CD4-positive, alpha-beta T cell treated with Interleukin-17A for 1 hour (primary cell): ENCODE measurements around the gene L1CAM.
"Not testable (repeated sequence)": the region's sequence is repeated elsewhere in the genome, so short reads cannot be mapped to it uniquely, and the experiment has no call there.

ENCODE experiments used
- DNase-seq: peaks from one replicate; pipeline ENCODE4 v3.0.0-alpha.2; 2020

Gene L1CAM

DNA sequence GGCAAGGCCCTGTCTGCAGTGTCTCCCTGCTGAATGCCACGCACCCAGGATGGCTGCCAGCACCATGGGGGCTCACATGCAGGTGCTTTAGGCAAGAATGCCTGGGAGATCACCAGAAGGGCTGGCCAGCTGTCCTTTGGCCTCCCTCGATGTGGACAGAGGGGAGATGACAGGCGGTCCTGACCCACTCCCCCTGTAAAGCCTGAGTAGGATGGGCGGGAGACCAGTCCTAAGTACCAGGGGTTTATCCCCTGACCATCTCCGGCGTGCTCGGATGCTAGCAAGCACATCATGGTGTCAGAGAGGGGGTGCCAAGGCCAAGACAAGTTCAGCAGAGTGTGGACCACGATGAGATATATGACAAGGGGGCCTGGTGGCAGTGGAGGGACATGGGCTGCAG, 60.9 kb downstream of the L1CAM start:
- no peak for DNase-seq

DNA sequence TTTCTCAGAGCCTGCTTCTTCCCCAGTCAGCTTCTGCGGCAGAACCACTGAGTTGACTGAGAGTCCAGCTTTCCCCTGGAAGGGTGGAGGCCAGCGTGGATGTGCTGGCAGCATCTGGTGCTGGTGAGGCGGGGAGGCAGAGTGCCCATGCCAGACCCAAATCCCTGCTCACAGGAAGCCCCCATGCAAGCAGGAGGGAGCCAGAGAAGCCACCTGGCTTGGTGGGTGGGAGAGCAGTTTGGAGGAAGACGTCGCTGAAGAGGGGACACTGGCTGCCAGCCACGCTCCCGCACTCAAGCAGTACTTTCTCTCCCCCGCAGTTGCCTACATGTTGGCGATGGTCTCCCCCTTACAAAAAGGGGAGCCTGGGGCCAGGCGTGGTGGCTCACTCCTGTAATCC, 61.6 kb downstream of the L1CAM start:
- no peak for DNase-seq

DNA sequence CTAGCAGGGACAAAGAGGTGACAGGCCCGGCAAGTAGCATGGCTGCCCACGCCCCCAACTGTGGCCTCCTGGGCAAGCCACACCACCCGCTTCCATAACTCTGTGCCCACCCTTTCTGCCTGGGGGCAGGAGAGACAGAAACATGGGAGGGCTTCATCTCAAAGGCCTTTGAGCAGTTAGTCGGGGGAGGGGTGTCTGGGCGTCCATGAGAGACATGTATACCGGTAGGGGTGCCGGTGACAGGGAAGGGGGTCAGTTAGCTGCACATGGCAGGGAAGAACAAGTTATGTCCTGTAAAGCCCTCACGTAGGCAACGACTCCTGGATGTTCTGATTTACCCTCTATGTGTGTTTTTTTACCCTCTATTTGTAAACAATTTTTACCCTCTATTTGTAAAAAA, 64.9 kb downstream of the L1CAM start:
- DNase-seq, result no peak

DNA sequence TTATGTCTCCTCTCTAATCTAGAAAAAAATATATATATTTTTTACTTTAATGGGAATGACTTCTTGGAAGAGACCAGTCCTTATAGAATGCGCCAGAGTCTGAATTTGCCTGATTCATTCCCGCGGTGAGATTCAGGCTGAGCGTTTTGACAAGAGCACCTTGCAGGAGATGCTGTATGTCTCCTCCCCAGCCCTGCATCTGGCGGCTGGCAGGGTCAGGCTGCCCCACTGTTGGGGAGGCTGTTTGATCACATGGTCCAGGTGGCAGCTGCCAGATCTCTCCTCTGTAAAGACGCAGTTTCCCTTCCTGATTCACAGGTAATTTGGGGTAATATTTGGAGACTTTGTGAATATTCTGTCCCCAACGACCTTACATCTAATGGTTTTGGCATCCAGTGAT, 65.4 kb downstream of the L1CAM start:
- DNase-seq, result no peak

DNA sequence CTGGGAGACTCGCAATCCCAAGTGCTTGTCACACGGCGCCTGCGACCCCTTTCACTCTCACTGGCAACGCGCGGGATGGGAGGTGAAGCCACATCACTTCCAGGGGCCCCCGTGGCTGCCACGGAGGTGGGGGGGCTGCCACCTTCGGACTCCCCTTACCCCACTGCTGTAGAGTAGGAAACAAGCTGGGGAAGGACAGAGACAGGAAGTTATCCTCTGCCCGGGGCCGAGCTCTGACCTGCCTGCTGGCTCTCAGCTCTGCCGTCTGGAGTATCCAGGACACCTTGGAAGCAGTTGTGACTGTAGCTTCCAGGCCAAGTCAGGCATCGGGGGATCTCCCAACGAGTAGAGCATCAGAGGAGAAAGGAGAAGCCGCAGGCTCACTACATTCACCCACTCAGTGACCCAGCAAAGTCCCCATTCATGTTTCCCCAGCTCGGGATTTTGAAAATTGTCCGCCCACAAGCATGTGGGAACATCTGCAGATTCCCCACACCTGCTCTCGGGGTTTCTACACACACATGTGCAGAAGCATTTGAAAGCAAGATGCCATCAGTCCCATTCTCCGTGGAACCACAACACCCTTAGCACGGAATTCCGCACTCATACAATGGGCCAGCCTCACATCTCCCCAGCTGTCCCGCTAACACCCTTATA, 66.5 kb downstream of the L1CAM start:
- no peak for DNase-seq

DNA sequence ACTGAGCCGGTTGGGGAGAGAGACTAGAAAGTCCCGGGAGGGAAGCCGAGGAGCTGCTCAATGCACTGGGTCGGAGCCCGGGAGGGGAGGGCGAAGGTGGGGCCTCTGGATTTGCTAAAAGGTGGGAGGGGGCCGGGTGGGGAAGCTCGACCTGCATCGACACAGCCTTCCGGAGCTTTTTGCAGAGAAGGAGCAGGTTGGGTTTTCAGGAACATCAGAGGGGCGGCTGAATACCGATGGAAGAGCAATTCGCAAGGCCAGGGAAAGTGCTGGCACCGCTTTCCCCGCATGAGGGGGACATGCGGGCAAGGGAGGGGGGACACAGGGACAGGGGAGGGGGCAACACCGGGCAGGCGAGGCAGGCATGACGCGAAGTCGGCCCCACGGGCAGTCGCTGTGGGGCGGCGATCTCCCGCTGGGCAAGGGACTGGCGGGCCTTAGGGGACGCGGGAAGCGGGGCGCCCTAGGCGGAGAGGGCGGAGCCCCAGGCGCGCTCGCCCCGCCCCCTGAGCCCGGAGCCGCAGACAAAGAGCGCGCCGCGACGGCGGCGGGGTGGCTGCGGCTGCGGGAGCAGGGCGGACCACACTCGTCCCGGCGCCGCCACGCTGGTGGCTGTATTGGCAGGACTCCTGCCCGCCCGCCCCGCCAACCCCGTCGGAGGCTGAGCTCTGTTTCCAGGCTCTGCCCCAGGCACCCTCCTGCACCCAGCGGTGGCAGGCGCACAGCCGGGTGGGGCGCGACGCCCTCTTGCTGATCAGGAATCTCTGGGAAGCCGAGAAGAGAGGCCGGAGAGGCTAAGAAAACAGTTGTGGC, 67.2 kb downstream of the L1CAM start:
- peak; percentile 57 for DNase-seq

DNA sequence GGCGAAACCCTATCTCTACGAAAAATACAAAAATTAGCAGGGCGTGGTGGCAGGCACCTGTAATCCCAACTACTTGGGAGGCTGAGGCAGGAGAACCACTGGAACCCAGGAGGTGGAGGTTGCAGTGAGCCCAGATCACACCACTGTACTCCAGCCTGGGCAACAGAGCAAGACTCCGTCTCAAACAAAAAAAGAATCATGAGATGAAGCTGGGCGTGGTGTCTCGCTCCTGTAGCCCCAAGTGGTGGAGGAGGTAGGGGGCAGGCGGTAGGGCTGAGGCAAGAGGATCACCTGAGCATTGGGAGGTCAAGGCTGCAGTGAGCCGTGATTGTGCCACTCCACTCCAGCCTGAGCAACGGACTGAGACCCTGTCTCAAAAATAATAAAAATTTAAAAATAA, 67.9 kb downstream of the L1CAM start:
- DNase-seq, result not testable (repeated sequence)

DNA sequence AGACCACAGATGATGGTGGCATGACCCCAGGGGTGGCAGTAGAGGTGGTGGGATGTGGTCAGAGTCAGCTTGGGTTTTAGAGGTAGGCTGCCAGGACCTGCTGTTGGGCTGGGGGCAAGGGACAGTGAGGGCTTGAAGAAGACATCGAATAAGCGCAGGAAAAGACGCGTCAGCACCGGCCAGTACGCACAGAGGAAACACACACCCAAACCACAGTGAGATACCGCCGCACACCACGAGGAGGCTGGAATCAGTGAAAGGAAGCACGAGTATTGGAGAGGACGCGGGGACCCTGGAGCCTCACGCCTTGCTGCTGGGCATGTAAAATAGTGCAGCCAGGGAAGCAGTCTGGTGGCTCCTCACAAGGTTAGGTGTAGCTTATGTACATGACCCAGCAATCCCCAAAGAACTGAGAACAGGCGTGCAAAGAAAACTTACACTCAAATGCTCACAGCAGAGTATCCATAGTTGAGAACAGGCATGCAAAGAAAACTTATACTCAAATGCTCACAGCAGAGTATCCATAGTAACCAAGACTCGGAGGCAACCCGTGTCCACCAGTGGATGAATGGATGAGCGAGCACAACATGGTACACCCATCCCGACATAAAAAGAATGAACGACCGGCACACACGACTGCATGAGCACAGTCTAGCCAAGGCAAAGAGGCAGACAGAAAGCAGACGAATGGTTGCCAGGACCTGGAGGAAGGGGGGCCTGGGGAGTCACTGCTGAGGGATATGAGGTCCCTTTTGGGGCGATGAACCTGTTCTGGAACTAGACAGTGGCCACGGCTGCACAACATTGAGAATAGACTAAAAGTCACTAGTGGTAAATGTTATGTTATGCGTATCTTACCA, 68.9 kb downstream of the L1CAM start:
- peak; percentile 49 for DNase-seq

DNA sequence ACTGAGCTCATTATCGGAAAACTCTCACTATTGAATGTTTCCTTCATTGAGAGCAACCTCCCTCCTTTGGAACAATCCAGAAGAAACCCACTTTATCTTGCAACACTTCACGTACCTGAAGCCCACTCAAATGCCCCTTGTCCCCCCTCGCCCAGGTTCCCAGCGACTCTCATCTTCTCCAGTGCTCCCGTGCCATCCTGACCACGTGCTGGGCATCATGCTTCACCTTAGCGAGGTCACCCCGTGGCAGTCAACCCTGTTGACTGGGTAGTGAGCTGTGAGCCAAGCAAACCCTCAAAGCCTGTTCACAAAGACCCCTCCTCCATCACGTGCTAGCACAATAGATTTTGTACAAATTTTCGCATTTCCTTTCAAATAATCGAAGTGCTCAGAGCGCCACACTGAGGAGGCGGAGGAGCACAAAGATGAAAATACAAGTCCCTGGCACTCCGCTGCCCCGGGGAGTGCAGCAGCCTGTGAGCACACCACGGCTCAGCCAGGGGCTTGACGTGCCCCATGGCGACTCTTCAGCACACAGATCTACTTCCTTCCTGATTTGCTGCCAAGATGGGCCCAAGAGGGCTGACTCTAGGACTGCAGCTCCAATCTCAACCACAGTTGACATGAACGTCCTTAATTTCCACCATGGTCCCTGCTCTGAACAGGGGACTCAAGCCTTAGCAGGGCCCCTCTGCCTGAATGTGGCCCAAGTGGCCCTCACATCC, 71.2 kb downstream of the L1CAM start:
- no peak for DNase-seq

DNA sequence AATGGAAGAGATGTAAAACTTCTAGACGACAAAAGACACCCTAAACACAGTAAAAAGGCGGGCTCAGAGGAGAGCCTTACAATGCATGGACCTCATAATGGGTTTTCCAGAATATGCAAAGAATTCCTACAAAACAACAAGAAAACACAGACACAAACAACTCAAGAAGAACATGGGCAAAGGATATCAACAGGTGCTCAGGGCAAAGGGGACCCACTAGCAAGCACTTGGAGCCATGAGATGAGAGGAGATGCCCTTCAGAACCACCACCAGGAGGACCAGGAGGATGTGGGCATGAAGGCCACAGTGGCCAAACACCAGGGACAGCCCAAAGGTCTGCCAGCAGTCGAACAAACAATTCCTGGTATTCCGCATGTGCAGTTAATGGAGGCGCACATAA, 72.8 kb downstream of the L1CAM start:
- DNase-seq, result no peak

DNA sequence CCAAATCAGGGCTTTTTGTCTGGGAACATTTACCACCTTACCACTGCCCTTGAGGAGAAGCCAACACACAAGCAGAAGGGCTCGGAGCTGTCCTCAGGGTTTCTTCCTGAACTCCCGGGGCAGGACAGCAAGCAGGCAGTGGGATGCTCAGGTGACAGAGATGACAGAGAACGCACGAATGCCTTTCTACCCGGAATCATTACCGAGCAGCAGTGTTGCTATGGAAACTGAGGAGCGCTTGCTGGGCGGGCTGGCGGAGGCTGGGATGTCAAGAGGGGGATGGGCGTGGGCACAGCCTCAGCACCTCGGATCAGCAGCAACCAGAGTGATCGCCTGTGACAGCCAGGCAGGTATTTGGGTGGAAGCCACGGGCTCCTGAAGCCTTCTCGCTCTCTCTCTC, 73.8 kb downstream of the L1CAM start:
- DNase-seq, result no peak
